CD8-positive, alpha-beta memory T cell (primary cell): ENCODE data around the gene DRD3. TPM values are rescaled to one million over a fixed set of nuclear protein-coding genes. Genes with fewer than 3 reads are reported as not detected.

Experiments used
- CTCF ChIA-PET: fragments of 350-600 bp; sonication (Branson Sonifier 250); formaldehyde crosslinking; loops from one replicate; lab custom pipeline; 2021; ENCODE audit warnings: antibody characterized with exemption; lab: Charles Lee
- POLR2A ChIA-PET: fragments of 350-600 bp; sonication (Branson Sonifier 250); formaldehyde crosslinking; loops from one replicate; lab custom pipeline; 2021; ENCODE audit warnings: antibody characterized with exemption; lab: Charles Lee
- DNase-seq, 5 donors: peaks; one replicate each; pipeline versions ENCODE4 v3.0.0 to v3.0.0-alpha.2; 2020 to 2022; ENCODE audit warnings: mixed read lengths in 1 of 5
- H3K27ac ChIP-seq: one replicate; pipeline ENCODE4 v1.7.0; 2013; ENCODE audit warnings: low read depth, mild to moderate bottlenecking, low read length, moderate library complexity
- H3K27me3 ChIP-seq: 2 replicates; pipeline ENCODE4 v1.7.0; 2013; ENCODE audit warnings: low read length, mild to moderate bottlenecking; ENCODE audit not compliant: insufficient read depth, poor library complexity, severe bottlenecking
- H3K36me3 ChIP-seq: 2 replicates; pipeline ENCODE4 v1.7.0; 2013; ENCODE audit warnings: mild to moderate bottlenecking, low read length, moderate library complexity; ENCODE audit not compliant: insufficient read depth
- H3K4me1 ChIP-seq: 2 replicates; pipeline ENCODE4 v1.7.0; 2013; ENCODE audit warnings: mild to moderate bottlenecking, low read length, moderate library complexity; ENCODE audit not compliant: insufficient read depth
- H3K4me3 ChIP-seq: 2 replicates; pipeline ENCODE4 v1.7.0; 2013; ENCODE audit warnings: mild to moderate bottlenecking, low read length
- H3K9me3 ChIP-seq: 2 replicates; pipeline ENCODE4 v1.7.0; 2013; ENCODE audit warnings: mild to moderate bottlenecking, low read length
- H3K27ac Mint-ChIP-seq, 8 donors: one replicate each; pipeline ENCODE4 v1.8.0; 2020 to 2021; ENCODE audit warnings: mixed read lengths in 8 of 8, mild to moderate bottlenecking in 6 of 8, inconsistent platforms in 3 of 8, moderate library complexity in 3 of 8
- H3K27me3 Mint-ChIP-seq, 2 donors: one replicate each; pipeline ENCODE4 v1.8.0; 2020 to 2021; ENCODE audit warnings: mixed read lengths in 2 of 2, mild to moderate bottlenecking in 1 of 2, moderate library complexity in 1 of 2
- H3K36me3 Mint-ChIP-seq, 3 donors: one replicate each; pipeline ENCODE4 v1.8.0; 2020 to 2021; ENCODE audit warnings: mixed read lengths in 3 of 3, inconsistent platforms in 1 of 3, mild to moderate bottlenecking in 1 of 3
- H3K4me1 Mint-ChIP-seq, 3 donors: one replicate each; pipeline ENCODE4 v1.8.0; 2020 to 2021; ENCODE audit warnings: mixed read lengths in 3 of 3, inconsistent platforms in 1 of 3, mild to moderate bottlenecking in 1 of 3
- H3K4me3 Mint-ChIP-seq, 7 donors: one replicate each; pipeline ENCODE4 v1.8.0; 2020 to 2021; ENCODE audit warnings: mixed read lengths in 7 of 7, mild to moderate bottlenecking in 6 of 7, moderate library complexity in 4 of 7, inconsistent platforms in 2 of 7
- H3K9me3 Mint-ChIP-seq, 5 donors: one replicate each; pipeline ENCODE4 v1.8.0; 2020 to 2022; ENCODE audit warnings: mixed read lengths in 5 of 5, mild to moderate bottlenecking in 3 of 5, moderate library complexity in 2 of 5, inconsistent platforms in 1 of 5
- polyA plus RNA-seq: library from polyadenylated mRNA; unstranded; fragments of 300-500 nt; fragmentation: Illumina TruSeq; gene quantifications from one replicate; pipeline ENCODE4 v1.2.3, GENCODE V29; 2021
- total RNA-seq, 2 experiments: library from RNA; stranded (reverse); gene quantifications; one replicate each; pipeline ENCODE4 v1.2.3, GENCODE V29; 2021

The DRD3 gene
- total and polyA plus RNA-seq, 3 experiments from 2014 or later: 0.13 TPM; not detected in 2

GRCh38 chr3:114120211-114120610 is 58.6 kb downstream of the DRD3 start:
- no peak overlapping the region for H3K4me3 Mint-ChIP-seq
- H3K27me3 Mint-ChIP-seq: peaks cover 9 to 18% of the 10 kb centered on the region in 2 donors
- H3K36me3 Mint-ChIP-seq: no peaks in the 10 kb centered on the region
- Histone ChIP-seq H3K9me3 (no peaks in the 10 kb centered on the region), H3K4me3 (no peak overlapping the region), H3K36me3 (no peaks in the 10 kb centered on the region), H3K27ac (no peak overlapping the region), H3K4me1 (no peaks in the 10 kb centered on the region), H3K27me3 (no peaks in the 10 kb centered on the region)
- DNase-seq: no peak
- H3K9me3 Mint-ChIP-seq: peaks cover 0 to 2% (median 0%) of the 10 kb centered on the region in 5 donors
- H3K4me1 Mint-ChIP-seq: no peaks in the 10 kb centered on the region
- CTCF ChIA-PET: no interaction called here
- no peak overlapping the region for H3K27ac Mint-ChIP-seq
- POLR2A ChIA-PET: no interaction called here

DNA sequence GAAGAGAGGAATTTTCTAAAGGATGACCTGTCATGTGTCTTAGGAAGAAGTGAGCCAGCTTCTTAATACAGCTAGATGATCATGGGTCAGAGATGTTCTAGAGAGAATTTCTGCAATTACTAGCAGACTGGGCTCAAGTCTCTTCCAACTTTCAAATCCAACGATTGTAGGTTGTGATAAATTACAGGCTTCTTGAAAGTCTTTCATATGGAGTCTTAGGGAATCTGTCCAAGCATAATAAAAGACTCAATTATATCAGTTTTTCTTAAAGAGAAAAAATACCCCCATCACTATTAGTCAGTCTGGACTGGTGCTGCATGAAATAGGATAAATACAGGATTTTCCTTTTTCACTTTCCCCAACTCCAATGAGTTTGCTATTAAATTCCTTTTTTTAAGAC is 59.1 kb downstream of the DRD3 start:
- no peak for DNase-seq
- CTCF ChIA-PET: no interaction called here
- Mint-ChIP-seq H3K4me3 (no peak overlapping the region), H3K4me1 (no peaks in the 10 kb centered on the region), H3K27me3 (peaks cover 9 to 18% of the 10 kb centered on the region in 2 donors), H3K36me3 (no peaks in the 10 kb centered on the region), H3K27ac (no peak overlapping the region), H3K9me3 (peaks cover 0 to 2% (median 0%) of the 10 kb centered on the region in 5 donors)
- no peaks in the 10 kb centered on the region for H3K36me3 ChIP-seq
- H3K9me3 ChIP-seq: no peaks in the 10 kb centered on the region
- H3K4me3 ChIP-seq: no peak overlapping the region
- no peaks in the 10 kb centered on the region for H3K4me1 ChIP-seq
- H3K27me3 ChIP-seq: no peaks in the 10 kb centered on the region
- POLR2A ChIA-PET: no interaction called here
- no peak overlapping the region for H3K27ac ChIP-seq

- ChIA-PET POLR2A (no interaction called here), CTCF (no interaction called here)
- Mint-ChIP-seq H3K27me3 (peaks cover 4 to 7% of the 10 kb centered on the region in 2 donors), H3K36me3 (no peaks in the 10 kb centered on the region), H3K4me3 (no peak overlapping the region), H3K9me3 (peaks cover 0 to 2% (median 0%) of the 10 kb centered on the region in 5 donors), H3K4me1 (no peaks in the 10 kb centered on the region), H3K27ac (no peak overlapping the region)
- DNase-seq: no peak
- H3K9me3 ChIP-seq: no peaks in the 10 kb centered on the region
- no peaks in the 10 kb centered on the region for H3K27me3 ChIP-seq
- no peak overlapping the region for H3K27ac ChIP-seq
- no peaks in the 10 kb centered on the region for H3K36me3 ChIP-seq
- no peaks in the 10 kb centered on the region for H3K4me1 ChIP-seq
- no peak overlapping the region for H3K4me3 ChIP-seq
Observed at GRCh38 chr3:114115143-114115542, 63.7 kb downstream of the DRD3 start.

DNA sequence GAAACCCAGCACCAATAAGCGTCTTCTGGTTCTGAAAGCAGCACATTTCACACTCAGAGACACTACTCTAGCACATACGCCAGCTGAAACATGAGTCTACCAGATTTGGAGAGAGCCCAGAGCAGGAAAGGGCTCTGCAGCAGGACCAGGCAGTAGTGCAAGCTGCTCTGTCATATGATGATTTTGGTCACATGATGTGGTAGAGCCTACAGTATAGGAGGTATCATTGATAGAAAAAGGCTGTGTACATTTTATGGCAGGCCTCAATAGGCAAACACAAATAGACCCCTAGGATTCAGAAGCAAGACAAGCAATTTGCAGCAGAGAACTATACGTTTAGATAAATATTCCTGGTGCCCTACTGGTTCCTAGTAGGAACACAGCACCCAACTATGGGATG is 64.1 kb downstream of the DRD3 start:
- Histone ChIP-seq H3K4me1 (no peaks in the 10 kb centered on the region), H3K9me3 (no peaks in the 10 kb centered on the region), H3K27ac (no peak overlapping the region), H3K27me3 (no peaks in the 10 kb centered on the region), H3K36me3 (no peaks in the 10 kb centered on the region), H3K4me3 (no peak overlapping the region)
- Mint-ChIP-seq H3K27me3 (peaks cover 7 to 10% of the 10 kb centered on the region in 2 donors), H3K4me1 (no peaks in the 10 kb centered on the region), H3K36me3 (no peaks in the 10 kb centered on the region), H3K9me3 (peaks cover 0 to 2% (median 0%) of the 10 kb centered on the region in 5 donors), H3K4me3 (peak overlapping the region in 1 of 7 donors; percentile 4), H3K27ac (peak overlapping the region in 1 of 8 donors; percentile 7)
- no peak for DNase-seq
- ChIA-PET POLR2A (no interaction called here), CTCF (no interaction called here)

GRCh38 chr3:114112696-114113095 is 66.2 kb downstream of the DRD3 start:
- no peak for DNase-seq
- Histone ChIP-seq H3K27ac (no peak overlapping the region), H3K27me3 (no peaks in the 10 kb centered on the region), H3K4me3 (no peak overlapping the region), H3K4me1 (no peaks in the 10 kb centered on the region), H3K9me3 (no peaks in the 10 kb centered on the region), H3K36me3 (no peaks in the 10 kb centered on the region)
- H3K4me1 Mint-ChIP-seq: no peaks in the 10 kb centered on the region
- ChIA-PET POLR2A (no interaction called here), CTCF (no interaction called here)
- H3K36me3 Mint-ChIP-seq: no peaks in the 10 kb centered on the region
- H3K9me3 Mint-ChIP-seq: peaks cover 0 to 2% (median 0%) of the 10 kb centered on the region in 5 donors
- no peak overlapping the region for H3K4me3 Mint-ChIP-seq
- H3K27me3 Mint-ChIP-seq: peaks cover 8 to 12% of the 10 kb centered on the region in 2 donors
- H3K27ac Mint-ChIP-seq: no peak overlapping the region

- no peaks in the 10 kb centered on the region for H3K36me3 Mint-ChIP-seq
- H3K27ac Mint-ChIP-seq: no peak overlapping the region
- no peak overlapping the region for H3K27ac ChIP-seq
- H3K4me1 ChIP-seq: no peaks in the 10 kb centered on the region
- H3K4me3 Mint-ChIP-seq: no peak overlapping the region
- no peaks in the 10 kb centered on the region for H3K27me3 ChIP-seq
- H3K9me3 Mint-ChIP-seq: no peaks in the 10 kb centered on the region
- ChIA-PET CTCF (no interaction called here), POLR2A (no interaction called here)
- H3K4me1 Mint-ChIP-seq: no peaks in the 10 kb centered on the region
- no peaks in the 10 kb centered on the region for H3K9me3 ChIP-seq
- peaks cover 9 to 12% of the 10 kb centered on the region in 2 donors for H3K27me3 Mint-ChIP-seq
- no peak for DNase-seq
- no peak overlapping the region for H3K4me3 ChIP-seq
- H3K36me3 ChIP-seq: no peaks in the 10 kb centered on the region
Observed at GRCh38 chr3:114111060-114111770, 67.6 kb downstream of the DRD3 start.

- CTCF ChIA-PET: interaction anchor here (1.4 kb wide), 1 partner anchor 365 kb away, joined by 3 read pairs; no protein-coding TSS in a partner anchor
- no peaks in the 10 kb centered on the region for H3K36me3 Mint-ChIP-seq
- H3K4me1 Mint-ChIP-seq: no peaks in the 10 kb centered on the region
- no peaks in the 10 kb centered on the region for H3K9me3 Mint-ChIP-seq
- H3K27me3 Mint-ChIP-seq: peaks cover 10 to 12% of the 10 kb centered on the region in 2 donors
- no peaks in the 10 kb centered on the region for H3K9me3 ChIP-seq
- no peak overlapping the region for H3K27ac ChIP-seq
- H3K4me3 ChIP-seq: no peak overlapping the region
- DNase-seq: no peak
- H3K27me3 ChIP-seq: no peaks in the 10 kb centered on the region
- no peaks in the 10 kb centered on the region for H3K36me3 ChIP-seq
- H3K27ac Mint-ChIP-seq: no peak overlapping the region
- H3K4me1 ChIP-seq: no peaks in the 10 kb centered on the region
- H3K4me3 Mint-ChIP-seq: no peak overlapping the region
- POLR2A ChIA-PET: no interaction called here
Observed at GRCh38 chr3:114110439-114110838, 68.4 kb downstream of the DRD3 start.

GRCh38 chr3:114108137-114108536 is 70.7 kb downstream of the DRD3 start:
- Histone ChIP-seq H3K27ac (no peak overlapping the region), H3K4me1 (no peaks in the 10 kb centered on the region), H3K27me3 (no peaks in the 10 kb centered on the region), H3K4me3 (no peak overlapping the region), H3K36me3 (no peaks in the 10 kb centered on the region), H3K9me3 (no peaks in the 10 kb centered on the region)
- ChIA-PET POLR2A (no interaction called here), CTCF (no interaction called here)
- Mint-ChIP-seq H3K27ac (no peak overlapping the region), H3K4me3 (no peak overlapping the region), H3K36me3 (no peaks in the 10 kb centered on the region), H3K9me3 (no peaks in the 10 kb centered on the region), H3K4me1 (no peaks in the 10 kb centered on the region), H3K27me3 (peaks cover 10 to 12% of the 10 kb centered on the region in 2 donors)
- DNase-seq: no peak
